CD8-positive, alpha-beta memory T cell (primary cell): ENCODE results near the gene C1orf122. TPM values are rescaled to one million over a fixed set of nuclear protein-coding genes. Genes with fewer than 3 reads are reported as not detected.

Source experiments
- CTCF ChIA-PET: fragments of 350-600 bp; sonication (Branson Sonifier 250); formaldehyde crosslinking; loops from one replicate; lab custom pipeline; 2021; ENCODE audit warnings: antibody characterized with exemption; lab: Charles Lee
- POLR2A ChIA-PET: fragments of 350-600 bp; sonication (Branson Sonifier 250); formaldehyde crosslinking; loops from one replicate; lab custom pipeline; 2021; ENCODE audit warnings: antibody characterized with exemption; lab: Charles Lee
- DNase-seq, 5 donors: peaks; one replicate each; pipeline versions ENCODE4 v3.0.0 to v3.0.0-alpha.2; 2020 to 2022; ENCODE audit warnings: mixed read lengths in 1 of 5
- H3K27ac ChIP-seq: one replicate; pipeline ENCODE4 v1.7.0; 2013; ENCODE audit warnings: low read depth, mild to moderate bottlenecking, low read length, moderate library complexity
- H3K27me3 ChIP-seq: 2 replicates; pipeline ENCODE4 v1.7.0; 2013; ENCODE audit warnings: low read length, mild to moderate bottlenecking; ENCODE audit not compliant: insufficient read depth, poor library complexity, severe bottlenecking
- H3K36me3 ChIP-seq: 2 replicates; pipeline ENCODE4 v1.7.0; 2013; ENCODE audit warnings: mild to moderate bottlenecking, low read length, moderate library complexity; ENCODE audit not compliant: insufficient read depth
- H3K4me1 ChIP-seq: 2 replicates; pipeline ENCODE4 v1.7.0; 2013; ENCODE audit warnings: mild to moderate bottlenecking, low read length, moderate library complexity; ENCODE audit not compliant: insufficient read depth
- H3K4me3 ChIP-seq: 2 replicates; pipeline ENCODE4 v1.7.0; 2013; ENCODE audit warnings: mild to moderate bottlenecking, low read length
- H3K9me3 ChIP-seq: 2 replicates; pipeline ENCODE4 v1.7.0; 2013; ENCODE audit warnings: mild to moderate bottlenecking, low read length
- H3K27ac Mint-ChIP-seq, 8 donors: one replicate each; pipeline ENCODE4 v1.8.0; 2020 to 2021; ENCODE audit warnings: mixed read lengths in 8 of 8, mild to moderate bottlenecking in 6 of 8, inconsistent platforms in 3 of 8, moderate library complexity in 3 of 8
- H3K27me3 Mint-ChIP-seq, 2 donors: one replicate each; pipeline ENCODE4 v1.8.0; 2020 to 2021; ENCODE audit warnings: mixed read lengths in 2 of 2, mild to moderate bottlenecking in 1 of 2, moderate library complexity in 1 of 2
- H3K36me3 Mint-ChIP-seq, 3 donors: one replicate each; pipeline ENCODE4 v1.8.0; 2020 to 2021; ENCODE audit warnings: mixed read lengths in 3 of 3, inconsistent platforms in 1 of 3, mild to moderate bottlenecking in 1 of 3
- H3K4me1 Mint-ChIP-seq, 3 donors: one replicate each; pipeline ENCODE4 v1.8.0; 2020 to 2021; ENCODE audit warnings: mixed read lengths in 3 of 3, inconsistent platforms in 1 of 3, mild to moderate bottlenecking in 1 of 3
- H3K4me3 Mint-ChIP-seq, 7 donors: one replicate each; pipeline ENCODE4 v1.8.0; 2020 to 2021; ENCODE audit warnings: mixed read lengths in 7 of 7, mild to moderate bottlenecking in 6 of 7, moderate library complexity in 4 of 7, inconsistent platforms in 2 of 7
- H3K9me3 Mint-ChIP-seq, 5 donors: one replicate each; pipeline ENCODE4 v1.8.0; 2020 to 2022; ENCODE audit warnings: mixed read lengths in 5 of 5, mild to moderate bottlenecking in 3 of 5, moderate library complexity in 2 of 5, inconsistent platforms in 1 of 5
- polyA plus RNA-seq: library from polyadenylated mRNA; unstranded; fragments of 300-500 nt; fragmentation: Illumina TruSeq; gene quantifications from one replicate; pipeline ENCODE4 v1.2.3, GENCODE V29; 2021
- total RNA-seq, 2 experiments: library from RNA; stranded (reverse); gene quantifications; one replicate each; pipeline ENCODE4 v1.2.3, GENCODE V29; 2021

C1orf122 gene
- total and polyA plus RNA-seq, 3 experiments from 2014 or later = 29.4 to 39.5 (median 37.7) TPM

DNA sequence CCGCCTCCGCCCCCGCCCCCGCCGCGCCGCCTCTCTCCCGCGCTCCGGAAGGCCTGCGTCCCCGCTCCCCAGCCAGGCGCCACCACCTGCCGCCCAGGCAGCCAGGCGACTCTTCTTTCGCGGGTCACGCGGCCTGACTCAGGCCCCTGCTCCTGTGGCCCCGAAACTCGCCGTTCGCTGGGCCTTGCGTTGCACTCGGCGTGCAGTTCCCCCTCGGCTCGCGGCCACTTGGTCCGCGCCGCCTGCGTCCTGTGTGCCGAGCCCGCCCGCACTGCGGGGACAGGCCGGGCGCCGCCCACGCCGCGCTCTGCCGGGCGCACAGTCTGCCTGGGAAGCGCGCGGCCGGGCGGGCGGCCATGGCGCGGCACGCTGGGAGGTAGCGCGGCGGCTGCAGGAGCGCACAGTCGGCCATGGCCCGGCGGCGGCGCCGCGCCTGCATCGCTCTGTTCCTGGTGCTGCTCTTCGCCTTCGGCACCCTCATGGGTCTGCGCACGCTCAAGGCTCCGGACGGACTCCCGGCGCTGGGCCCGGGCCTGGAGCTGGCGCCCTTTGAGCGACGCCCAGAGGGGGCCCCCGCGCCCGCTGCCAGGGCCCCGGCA lies 13.7 kb upstream of the C1orf122 start, which contains the start of gene MANEAL:
MANEAL (plus strand) TSS at position 75 of the 599 bp plus-strand sequence; CDS start at position 411, 336 bp downstream.
- Histone ChIP-seq H3K4me3 (no peak within 1 kb of the TSS), H3K27ac (no peak within 1 kb of the TSS), H3K9me3 (no peaks in the 10 kb centered on the region), H3K27me3 (no peaks in the 10 kb centered on the region), H3K4me1 (peaks cover 12% of the 10 kb centered on the region), H3K36me3 (no peaks in the 10 kb centered on the region)
- H3K4me3 Mint-ChIP-seq = peak within 1 kb of the TSS; percentile 72 to 90 (median 75)
- ChIA-PET CTCF (no interaction called here), POLR2A (no interaction called here)
- peaks cover 0 to 6% (median 3%) of the 10 kb centered on the region in 3 donors for H3K36me3 Mint-ChIP-seq
- peak in 3 of 5 donors; percentile 5 to 37 (median 8) for DNase-seq
- H3K4me1 Mint-ChIP-seq = peaks cover 12 to 27% (median 12%) of the 10 kb centered on the region in 3 donors
- peak within 1 kb of the TSS in 2 of 8 donors; percentile 41 to 93 for H3K27ac Mint-ChIP-seq
- H3K9me3 Mint-ChIP-seq = no peaks in the 10 kb centered on the region
- H3K27me3 Mint-ChIP-seq = peaks cover 25 to 29% of the 10 kb centered on the region in 2 donors

DNA sequence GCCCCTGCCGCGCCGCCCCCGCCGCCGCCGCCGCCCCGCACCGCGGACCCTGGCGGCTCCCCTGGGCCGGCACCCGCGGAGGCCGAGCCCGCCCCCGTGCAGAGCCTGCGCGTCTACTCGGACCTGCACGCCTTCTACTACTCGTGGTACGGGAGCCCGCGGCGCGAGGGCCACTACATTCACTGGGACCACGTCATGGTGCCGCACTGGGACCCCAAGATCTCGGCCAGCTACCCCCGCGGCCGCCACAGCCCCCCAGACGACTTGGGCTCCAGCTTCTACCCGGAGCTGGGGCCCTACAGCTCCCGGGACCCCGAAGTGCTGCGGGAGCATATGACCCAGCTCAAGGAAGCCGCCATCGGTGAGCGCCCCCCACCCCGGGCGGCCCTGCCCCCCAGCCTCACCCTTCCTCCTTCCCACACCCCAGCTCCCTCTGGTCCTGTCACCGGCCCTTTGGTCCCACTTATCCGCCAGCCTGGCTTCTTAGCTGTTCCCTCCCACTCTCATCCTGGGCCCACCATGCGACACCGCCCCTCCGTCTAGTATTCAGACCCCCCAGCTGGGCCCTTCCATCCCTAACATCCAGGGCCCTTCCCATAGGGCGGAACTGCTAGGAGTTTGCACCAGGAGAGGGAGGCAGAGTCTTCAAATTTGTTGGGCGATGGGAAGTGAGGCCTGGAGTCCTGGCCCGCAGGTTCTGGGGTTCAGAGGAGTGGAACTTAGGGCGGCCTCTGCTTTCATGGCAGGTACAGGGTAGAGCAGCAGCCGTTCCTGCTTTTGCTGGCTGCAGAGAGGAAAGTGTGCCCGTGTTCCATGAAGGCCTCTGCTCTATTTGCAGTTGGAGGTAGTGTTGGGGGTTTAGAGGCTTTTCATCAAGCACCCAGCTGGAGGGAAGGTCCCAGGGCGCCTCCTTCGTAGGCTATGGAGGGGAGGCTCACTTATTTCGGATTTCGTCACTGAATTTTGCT lies 12.9 kb upstream of the C1orf122 start:
- Mint-ChIP-seq H3K4me3 (peak overlapping the region; percentile 72 to 90 (median 75)), H3K27ac (peak overlapping the region in 1 of 8 donors; percentile 93), H3K9me3 (no peaks in the 10 kb centered on the region), H3K4me1 (peaks cover 12 to 27% (median 12%) of the 10 kb centered on the region in 3 donors), H3K36me3 (peaks cover 0 to 13% (median 7%) of the 10 kb centered on the region in 3 donors), H3K27me3 (peaks cover 25 to 28% of the 10 kb centered on the region in 2 donors)
- Histone ChIP-seq H3K4me1 (peaks cover 12% of the 10 kb centered on the region), H3K4me3 (no peak overlapping the region), H3K27ac (no peak overlapping the region), H3K36me3 (no peaks in the 10 kb centered on the region), H3K9me3 (no peaks in the 10 kb centered on the region), H3K27me3 (no peaks in the 10 kb centered on the region)
- no peak for DNase-seq
- ChIA-PET POLR2A (no interaction called here), CTCF (no interaction called here)

DNA sequence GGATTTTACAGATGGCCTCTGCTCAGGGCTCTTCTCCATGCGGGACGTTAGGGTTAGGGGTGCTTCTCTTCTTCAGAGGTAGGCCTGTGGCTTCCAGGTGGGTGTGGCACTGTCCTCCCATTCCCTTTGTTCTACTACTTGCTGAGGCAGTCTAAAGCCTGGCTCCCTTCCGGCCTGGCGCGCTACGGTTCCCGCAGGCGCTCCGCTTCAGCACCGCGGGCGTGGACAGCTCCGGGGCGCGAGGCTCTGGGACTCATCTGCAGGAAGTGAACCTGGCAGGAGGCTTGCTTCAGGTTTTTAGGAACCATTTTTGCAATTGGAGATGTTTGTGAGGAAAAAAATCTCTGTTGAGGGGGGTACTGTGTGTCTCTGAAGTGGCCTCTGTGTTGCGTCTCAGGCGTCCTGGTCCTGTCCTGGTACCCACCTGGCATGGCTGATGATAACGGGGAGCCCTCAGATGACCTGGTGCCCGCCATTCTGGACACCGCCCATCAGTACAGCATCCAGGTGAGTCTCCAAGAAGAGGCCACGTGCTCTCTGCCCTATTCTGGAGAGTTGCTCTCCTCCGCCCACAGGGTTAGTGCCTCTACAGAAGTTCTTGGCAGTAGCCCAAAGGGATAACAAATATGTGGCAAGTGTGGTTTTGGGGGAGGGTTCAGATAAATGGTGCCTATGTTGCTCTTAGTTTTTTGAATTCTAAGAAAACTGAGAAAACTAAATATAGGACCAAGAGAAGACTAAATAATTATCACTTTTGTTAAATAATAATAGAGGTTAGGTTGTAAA lies 12.1 kb upstream of the C1orf122 start:
- H3K4me3 ChIP-seq = no peak overlapping the region

DNA sequence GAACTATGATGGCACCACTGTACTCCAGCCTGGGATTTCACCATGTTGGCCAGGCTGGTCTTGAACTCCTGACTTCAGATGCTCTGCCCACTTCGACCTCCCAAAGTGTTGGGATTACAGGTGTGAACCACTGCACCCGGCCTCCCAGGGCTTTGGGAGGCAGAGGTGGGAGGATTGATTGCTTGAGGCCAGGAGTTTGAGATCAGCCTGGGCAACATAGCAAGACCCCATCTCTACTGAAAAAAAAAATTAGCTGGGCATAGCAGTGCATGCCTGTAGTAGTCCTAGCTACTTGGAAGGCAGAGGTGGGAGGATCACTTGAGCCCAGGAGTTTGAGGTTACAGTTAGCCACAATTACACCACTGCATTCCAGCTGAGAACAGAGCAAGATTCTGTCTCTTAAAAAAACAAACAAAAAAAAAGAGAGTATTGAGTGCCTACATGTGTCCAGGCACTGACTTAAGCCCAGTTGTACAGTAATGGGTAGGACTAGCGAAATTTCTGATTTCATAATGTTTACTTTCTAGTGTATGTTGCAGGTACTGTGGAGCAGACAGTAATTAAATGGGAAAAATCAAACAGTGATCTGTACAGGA lies 9.7 kb upstream of the C1orf122 start:
- CTCF ChIA-PET = no interaction called here
- peak overlapping the region in 1 of 8 donors; percentile 58 for H3K27ac Mint-ChIP-seq

More for the DNA sequence above, 12.1 kb upstream of the C1orf122 start:
- peaks cover 12 to 27% (median 12%) of the 10 kb centered on the region in 3 donors for H3K4me1 Mint-ChIP-seq
- Histone ChIP-seq H3K27ac (no peak overlapping the region), H3K36me3 (no peaks in the 10 kb centered on the region), H3K9me3 (no peaks in the 10 kb centered on the region), H3K4me1 (peaks cover 12% of the 10 kb centered on the region), H3K27me3 (no peaks in the 10 kb centered on the region)
- no peaks in the 10 kb centered on the region for H3K9me3 Mint-ChIP-seq
- peak overlapping the region; percentile 72 to 90 (median 75) for H3K4me3 Mint-ChIP-seq
- POLR2A ChIA-PET = no interaction called here
- CTCF ChIA-PET = no interaction called here
- H3K27me3 Mint-ChIP-seq = peaks cover 22 to 25% of the 10 kb centered on the region in 2 donors
- peaks cover 0 to 22% (median 11%) of the 10 kb centered on the region in 3 donors for H3K36me3 Mint-ChIP-seq
- DNase-seq = peak in 4 of 5 donors; percentile 5 to 37 (median 24)
- H3K27ac Mint-ChIP-seq = peak overlapping the region in 1 of 8 donors; percentile 92

DNA sequence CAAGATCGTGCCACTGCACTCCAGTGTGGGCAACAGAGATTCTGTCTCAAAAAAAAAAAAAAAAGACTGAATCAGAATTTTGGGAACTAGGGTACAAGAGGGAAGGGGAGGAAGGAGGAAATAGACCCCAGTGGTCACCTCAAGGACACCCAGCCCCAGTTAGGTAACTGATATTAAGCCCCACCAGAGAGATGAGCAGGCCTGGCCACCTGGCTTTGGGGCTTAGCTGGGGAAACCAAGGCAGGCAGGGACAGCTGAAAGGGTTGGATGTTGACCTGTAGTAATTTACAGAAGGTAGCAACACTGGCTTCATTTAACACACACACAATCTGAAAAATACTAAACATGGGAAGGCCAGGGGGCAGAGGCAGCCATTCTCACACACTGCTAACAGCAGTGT lies 5.2 kb upstream of the C1orf122 start:
- ChIA-PET CTCF (no interaction called here), POLR2A (no interaction called here)
- no peak for DNase-seq
- H3K4me1 Mint-ChIP-seq = peaks cover 14 to 33% (median 22%) of the 10 kb centered on the region in 3 donors
- H3K27ac ChIP-seq = no peak overlapping the region
- peaks cover 20% of the 10 kb centered on the region for H3K4me1 ChIP-seq
- H3K36me3 ChIP-seq = peaks cover 38% of the 10 kb centered on the region
- H3K4me3 Mint-ChIP-seq = peak overlapping the region in 1 of 7 donors; percentile 45
- H3K27me3 Mint-ChIP-seq = no peaks in the 10 kb centered on the region
- peak overlapping the region in 2 of 8 donors; percentile 37 to 68 for H3K27ac Mint-ChIP-seq
- H3K9me3 ChIP-seq = no peaks in the 10 kb centered on the region
- no peak overlapping the region for H3K4me3 ChIP-seq
- peaks cover 5 to 79% (median 24%) of the 10 kb centered on the region in 3 donors for H3K36me3 Mint-ChIP-seq
- H3K27me3 ChIP-seq = no peaks in the 10 kb centered on the region
- no peaks in the 10 kb centered on the region for H3K9me3 Mint-ChIP-seq

More for the DNA sequence above, 9.7 kb upstream of the C1orf122 start:
- POLR2A ChIA-PET = no interaction called here
- H3K9me3 ChIP-seq = no peaks in the 10 kb centered on the region
- H3K27me3 ChIP-seq = no peaks in the 10 kb centered on the region
- no peak for DNase-seq
- H3K27ac ChIP-seq = no peak overlapping the region
- H3K36me3 Mint-ChIP-seq = peaks cover 0 to 40% (median 16%) of the 10 kb centered on the region in 3 donors
- H3K4me1 ChIP-seq = peaks cover 12% of the 10 kb centered on the region
- peaks cover 2 to 8% of the 10 kb centered on the region in 2 donors for H3K27me3 Mint-ChIP-seq
- H3K36me3 ChIP-seq = no peaks in the 10 kb centered on the region
- peak overlapping the region in 1 of 7 donors; percentile 1 for H3K4me3 Mint-ChIP-seq
- no peak overlapping the region for H3K4me3 ChIP-seq
- H3K9me3 Mint-ChIP-seq = no peaks in the 10 kb centered on the region
- H3K4me1 Mint-ChIP-seq = peaks cover 12 to 21% (median 12%) of the 10 kb centered on the region in 3 donors

DNA sequence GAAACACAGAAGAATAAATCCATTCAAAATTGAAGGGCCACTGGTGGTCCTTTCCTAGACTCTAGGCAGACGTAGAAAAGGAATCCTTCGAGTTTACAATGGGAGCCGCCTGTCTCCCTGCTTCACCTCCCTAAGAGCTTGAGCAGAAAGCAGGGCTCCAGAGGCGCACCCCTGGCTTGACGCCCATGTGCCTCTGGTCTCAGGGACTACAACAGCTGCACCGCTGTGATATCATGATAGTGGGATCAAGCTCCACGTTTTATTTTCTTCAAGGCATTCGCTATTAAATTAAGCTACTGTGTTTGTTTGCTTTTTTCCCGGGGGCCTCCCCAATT lies 403 bp upstream of the C1orf122 start:
- Histone ChIP-seq H3K27ac (peak overlapping the region; percentile 87), H3K27me3 (no peaks in the 10 kb centered on the region), H3K36me3 (peaks cover 38% of the 10 kb centered on the region), H3K4me3 (peak overlapping the region; percentile 59), H3K9me3 (no peaks in the 10 kb centered on the region), H3K4me1 (peaks cover 28% of the 10 kb centered on the region)
- H3K36me3 Mint-ChIP-seq = peaks cover 5 to 52% (median 12%) of the 10 kb centered on the region in 3 donors
- ChIA-PET POLR2A (interaction anchor here (1.0 to 2.1 kb wide), 4 partner anchors 52 to 322 kb away, joined by 3 to 11 read pairs (median 4); partner anchors contain the start of genes MTF1 and UTP11), CTCF (interaction anchor here (1.7 to 2.3 kb wide), 2 partner anchors 52 to 183 kb away, joined by 3 to 17 read pairs; partner anchors contain the start of genes MTF1 and SF3A3)
- no peaks in the 10 kb centered on the region for H3K27me3 Mint-ChIP-seq
- H3K4me1 Mint-ChIP-seq = peaks cover 27 to 61% (median 40%) of the 10 kb centered on the region in 3 donors
- peak overlapping the region; percentile 80 to 99 (median 90) for H3K27ac Mint-ChIP-seq
- DNase-seq = no peak
- peak overlapping the region; percentile 81 to 99 (median 86) for H3K4me3 Mint-ChIP-seq
- H3K9me3 Mint-ChIP-seq = no peaks in the 10 kb centered on the region
